Astrocyte of the hippocampus (primary cell): ENCODE measurements around the gene STRN3.

Experiments
- DNase-seq: peaks from one replicate; pipeline ENCODE4 v3.0.0; 2011; ENCODE audit warnings: low read depth, low spot score

Gene STRN3

DNA sequence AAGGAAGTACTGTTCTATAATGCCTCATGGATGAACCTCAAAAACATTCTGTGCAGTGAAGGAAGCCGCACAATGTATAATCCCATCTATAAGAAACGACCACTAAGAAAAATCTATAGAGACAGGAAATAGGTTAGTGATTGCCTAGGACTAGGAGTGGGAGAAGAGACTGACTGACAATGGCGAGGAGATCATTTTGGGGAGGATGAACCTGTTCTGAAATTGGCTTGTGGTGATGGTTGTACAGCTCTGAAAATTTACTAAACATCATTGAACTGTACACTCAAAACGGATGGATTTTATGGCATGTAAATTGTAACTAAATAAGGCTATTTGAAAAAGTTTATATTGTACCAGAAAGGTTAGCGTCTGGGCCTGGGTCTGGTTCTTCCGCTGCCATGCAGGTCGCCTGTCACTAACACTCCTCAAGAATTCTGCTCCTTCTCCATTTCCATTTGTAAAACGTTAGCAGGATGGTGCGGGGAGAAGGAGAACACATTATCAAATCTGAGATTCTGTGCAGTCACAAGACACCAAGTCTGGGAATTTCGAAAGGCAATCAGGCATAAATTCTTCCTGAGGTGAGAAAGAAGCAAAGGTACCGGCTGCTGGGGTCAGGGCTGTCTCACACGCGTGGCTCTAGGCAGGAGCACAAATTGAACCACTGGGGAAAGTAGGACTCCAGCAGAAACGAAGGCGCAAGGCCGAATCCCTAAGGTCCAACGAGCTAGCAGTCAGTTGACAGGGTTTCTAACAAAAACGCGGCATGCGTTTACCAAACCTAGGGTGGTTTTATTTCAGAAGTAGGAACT is 152.7 kb downstream of the STRN3 start:
- DNase-seq = no peak

DNA sequence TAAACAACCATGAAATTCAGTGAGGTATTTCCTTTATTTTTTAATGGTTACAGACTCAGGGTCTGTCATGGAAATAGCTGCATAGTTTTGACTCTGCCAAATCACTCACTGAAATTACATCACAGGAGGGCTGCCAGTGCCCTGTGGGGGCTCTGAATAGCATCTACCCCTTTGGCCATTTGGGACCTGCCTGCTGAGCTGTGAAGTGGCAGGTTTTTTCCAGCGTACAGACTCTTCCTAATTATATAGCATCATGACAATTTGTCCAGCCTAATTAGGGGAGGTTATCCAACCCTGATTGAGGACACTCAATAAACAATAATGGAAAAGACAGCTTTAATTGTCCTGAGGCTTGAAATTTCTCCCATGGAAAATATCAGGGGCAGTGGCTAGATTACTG is 153.6 kb downstream of the STRN3 start:
- no peak for DNase-seq

GRCh38 chr14:30869551-30870155 is 156.5 kb downstream of the STRN3 start:
- no peak for DNase-seq

GRCh38 chr14:30868736-30869135 is 157.4 kb downstream of the STRN3 start:
- no peak for DNase-seq

- no peak for DNase-seq
Observed at GRCh38 chr14:30864934-30865333, 161.2 kb downstream of the STRN3 start.

GRCh38 chr14:30861200-30861599 is 165.0 kb downstream of the STRN3 start:
- no peak for DNase-seq

- DNase-seq = no peak
Observed at GRCh38 chr14:30855345-30856037, 170.7 kb downstream of the STRN3 start.

GRCh38 chr14:30854492-30854891 is 171.7 kb downstream of the STRN3 start:
- DNase-seq = no peak

DNA sequence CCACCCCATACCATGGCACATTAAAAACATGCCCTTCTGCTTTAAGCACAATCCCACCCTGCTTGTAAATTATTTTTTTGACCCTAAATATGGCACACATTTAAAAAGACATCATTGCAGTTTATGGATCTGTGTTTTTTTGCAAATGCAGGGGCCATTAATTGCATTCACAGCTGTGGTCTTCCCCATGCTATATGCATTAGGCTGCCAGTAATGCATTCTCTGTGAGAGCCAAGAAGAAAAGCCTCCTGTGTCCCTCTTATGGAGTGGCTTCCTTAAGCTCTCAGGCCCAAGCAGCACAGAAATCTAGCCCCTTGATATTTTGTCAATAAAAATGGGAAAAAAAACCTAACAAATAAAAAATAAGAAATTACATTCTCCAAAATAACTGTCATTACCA is 172.2 kb downstream of the STRN3 start:
- DNase-seq = no peak

GRCh38 chr14:30849983-30850382 is 176.2 kb downstream of the STRN3 start:
- DNase-seq = no peak

DNA sequence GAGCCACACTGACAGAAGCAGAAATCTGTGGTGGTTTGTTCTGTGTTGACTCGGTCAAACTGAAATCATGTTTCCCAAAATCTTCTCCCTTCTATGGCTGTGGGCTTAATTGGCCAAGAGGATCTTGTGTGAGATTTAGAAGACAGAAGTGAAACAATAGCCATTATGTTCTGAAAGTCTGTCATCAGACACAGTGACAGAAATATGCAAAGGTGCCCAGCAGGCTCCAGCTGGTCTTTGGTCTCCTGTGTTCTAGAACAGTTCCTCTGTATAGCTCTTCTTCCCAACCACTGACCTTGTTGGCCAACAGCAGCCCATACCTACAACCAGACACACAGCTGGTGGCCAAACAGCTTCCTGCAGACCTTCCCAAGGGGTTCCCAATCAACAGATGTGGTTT is 176.8 kb downstream of the STRN3 start:
- DNase-seq = no peak

DNA sequence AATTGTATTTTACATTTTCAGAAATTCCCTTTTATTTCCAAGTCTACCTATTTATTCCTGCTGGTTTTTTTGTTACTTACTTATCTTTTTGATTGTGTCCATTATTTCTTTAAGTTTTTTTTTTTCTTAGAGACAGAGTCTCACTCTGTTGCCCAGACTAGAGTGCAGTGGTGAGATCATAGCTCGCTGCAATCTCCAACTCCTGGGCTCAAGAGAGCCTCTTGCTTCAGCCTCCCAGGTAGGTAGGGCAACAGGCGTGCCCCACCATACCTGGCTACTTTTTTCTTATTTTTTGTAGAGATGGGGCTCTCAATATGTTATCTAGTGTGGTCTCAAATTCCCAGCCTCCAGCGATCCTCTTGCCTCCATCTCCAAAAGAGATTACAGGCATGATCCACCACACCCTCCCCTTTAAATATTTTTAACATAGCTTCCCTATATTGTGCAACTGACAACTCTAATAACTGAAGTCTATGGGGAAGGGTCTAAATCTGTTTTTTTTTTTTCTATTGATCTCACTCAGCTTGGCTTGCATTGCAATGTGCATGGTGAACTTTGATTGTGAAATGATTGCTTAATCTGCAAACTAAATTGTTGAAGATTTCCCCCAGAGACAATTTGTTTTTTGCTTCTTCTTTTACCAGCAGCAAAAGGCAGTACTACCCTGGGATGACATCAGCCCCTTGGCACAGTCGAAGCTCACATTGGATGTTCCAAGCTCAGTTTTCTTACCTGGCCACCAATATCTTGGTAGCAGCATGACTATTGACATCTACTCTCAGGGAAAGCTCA is 177.5 kb downstream of the STRN3 start:
- DNase-seq = no peak
